Trophoblast cell (in vitro differentiated cells and primary cell): ENCODE results near the gene ASPDH.

Experiments
- DNase-seq, 2 donors: peaks; one replicate each; pipeline ENCODE4 v3.0.0-alpha.2; 2016
- H2AFZ ChIP-seq: 2 replicates; pipeline ENCODE4 v1.6.1; 2013; ENCODE audit warnings: low read length, moderate library complexity, mild to moderate bottlenecking; ENCODE audit not compliant: insufficient read depth, poor library complexity
- H2AK5ac ChIP-seq: 2 replicates; pipeline ENCODE4 v1.6.1; 2013; ENCODE audit warnings: mild to moderate bottlenecking, low read length
- H2BK120ac ChIP-seq: 2 replicates; pipeline ENCODE4 v1.6.1; 2013; ENCODE audit warnings: low read length, mild to moderate bottlenecking, moderate library complexity; ENCODE audit not compliant: insufficient read depth, poor library complexity
- H2BK12ac ChIP-seq: 2 replicates; pipeline ENCODE4 v1.6.1; 2013; ENCODE audit warnings: mild to moderate bottlenecking, low read length, moderate library complexity
- H2BK5ac ChIP-seq: 2 replicates; pipeline ENCODE4 v1.6.1; 2013; ENCODE audit warnings: low read length, low read depth, moderate library complexity, mild to moderate bottlenecking; ENCODE audit not compliant: poor library complexity
- H3K14ac ChIP-seq: 2 replicates; pipeline ENCODE4 v1.6.1; 2013; ENCODE audit warnings: mild to moderate bottlenecking, low read length
- H3K18ac ChIP-seq: 2 replicates; pipeline ENCODE4 v1.6.1; 2013; ENCODE audit warnings: mild to moderate bottlenecking, low read length
- H3K23ac ChIP-seq: 2 replicates; pipeline ENCODE4 v1.6.1; 2013; ENCODE audit warnings: low read length
- H3K27ac ChIP-seq: 2 replicates; pipeline ENCODE4 v1.5.1; 2013; ENCODE audit warnings: low read depth, mild to moderate bottlenecking, inconsistent platforms, low read length, moderate library complexity
- H3K27me3 ChIP-seq: 2 replicates; pipeline ENCODE4 v1.6.1; 2013; ENCODE audit warnings: inconsistent platforms, mild to moderate bottlenecking, low read length, moderate library complexity; ENCODE audit not compliant: insufficient read depth
- H3K36me3 ChIP-seq, 2 experiments: 1 replicate in 1 of 2; 2 replicates in 1 of 2; pipeline ENCODE4 v1.6.1; 2013; ENCODE audit warnings: low read length in 2 of 2, mild to moderate bottlenecking in 2 of 2, moderate library complexity in 1 of 2; ENCODE audit not compliant: insufficient read depth in 2 of 2, control insufficient read depth in 1 of 2
- H3K4ac ChIP-seq: 2 replicates; pipeline ENCODE4 v1.6.1; 2013; ENCODE audit warnings: low read depth, mild to moderate bottlenecking, low read length, moderate library complexity
- H3K4me1 ChIP-seq, 2 experiments: 1 replicate in 1 of 2; 2 replicates in 1 of 2; pipeline ENCODE4 v1.6.1; 2013; ENCODE audit warnings: low read length in 2 of 2, mild to moderate bottlenecking in 2 of 2, moderate library complexity in 1 of 2; ENCODE audit not compliant: insufficient read depth in 2 of 2, control insufficient read depth in 1 of 2
- H3K4me2 ChIP-seq: 2 replicates; pipeline ENCODE4 v1.6.1; 2013; ENCODE audit warnings: inconsistent platforms, mild to moderate bottlenecking, low read length, moderate library complexity
- H3K4me3 ChIP-seq: 2 replicates; pipeline ENCODE4 v1.5.1; 2013; ENCODE audit warnings: mild to moderate bottlenecking, low read depth, low read length, inconsistent platforms
- H3K79me1 ChIP-seq: one replicate; pipeline ENCODE4 v1.6.1; 2013; ENCODE audit warnings: low read length
- H3K79me2 ChIP-seq: 2 replicates; pipeline ENCODE4 v1.6.1; 2013; ENCODE audit warnings: low read length, mild to moderate bottlenecking; ENCODE audit not compliant: control insufficient read depth, insufficient read depth, poor library complexity
- H3K9ac ChIP-seq: 2 replicates; pipeline ENCODE4 v1.6.1; 2013; ENCODE audit warnings: mild to moderate bottlenecking, low read length
- H3K9me3 ChIP-seq: 2 replicates; pipeline ENCODE4 v1.6.1; 2013; ENCODE audit warnings: low read depth, mild to moderate bottlenecking, control low read depth, inconsistent platforms, low read length; ENCODE audit not compliant: insufficient read depth
- H4K12ac ChIP-seq: 2 replicates; pipeline ENCODE4 v1.6.1; 2013; ENCODE audit warnings: low read depth, mild to moderate bottlenecking, low read length, moderate library complexity
- H4K8ac ChIP-seq: 2 replicates; pipeline ENCODE4 v1.6.1; 2013; ENCODE audit warnings: low read depth, mild to moderate bottlenecking, low read length, moderate library complexity
- H4K91ac ChIP-seq: one replicate; pipeline ENCODE4 v1.6.1; 2013; ENCODE audit warnings: low read depth, mild to moderate bottlenecking, low read length, moderate library complexity
- WGBS: extraction: QIAGEN DNeasy Blood & Tissue Kit; methylation state at CpG from one replicate; pipeline ENCODE4 v1.1.7; 2013; ENCODE audit warnings: missing lambda C conversion rate; ENCODE audit not compliant: insufficient read length, insufficient coverage; ENCODE audit errors: extremely low coverage; 5-methylcytosine and 5-hydroxymethylcytosine counted together

Gene ASPDH

GRCh38 chr19:50519006-50519575 lies 5.4 kb upstream of the ASPDH start:
- Histone ChIP-seq H2BK12ac (no peak overlapping the region), H2AK5ac (no peak overlapping the region), H3K9ac (no peak overlapping the region), H3K9me3 (peaks cover 15% of the 10 kb centered on the region), H2BK5ac (no peak overlapping the region), H4K8ac (no peak overlapping the region), H3K4me2 (no peak overlapping the region), H3K18ac (no peak overlapping the region), H3K23ac (no peak overlapping the region), H3K79me2 (no peaks in the 10 kb centered on the region), H3K36me3 (no peaks in the 10 kb centered on the region), H3K27me3 (no peaks in the 10 kb centered on the region), H4K91ac (no peak overlapping the region), H3K79me1 (no peaks in the 10 kb centered on the region), H2AFZ (no peak overlapping the region), H3K4me1 (no peaks in the 10 kb centered on the region), H4K12ac (no peak overlapping the region), H3K27ac (no peak overlapping the region), H2BK120ac (no peak overlapping the region), H3K14ac (no peak overlapping the region), H3K4me3 (no peak overlapping the region), H3K4ac (no peak overlapping the region)
- no peak for DNase-seq
- WGBS = no CpG with 5 or more reads among the region's 40 CpGs

- no peaks in the 10 kb centered on the region for H3K4me1 ChIP-seq
- H3K18ac ChIP-seq = no peak overlapping the region
- no peak overlapping the region for H4K8ac ChIP-seq
- no peak overlapping the region for H2BK12ac ChIP-seq
- no peak overlapping the region for H3K14ac ChIP-seq
- no peaks in the 10 kb centered on the region for H3K36me3 ChIP-seq
- H3K27me3 ChIP-seq = no peaks in the 10 kb centered on the region
- H2AK5ac ChIP-seq = no peak overlapping the region
- H3K27ac ChIP-seq = no peak overlapping the region
- H2BK120ac ChIP-seq = no peak overlapping the region
- no peak overlapping the region for H2BK5ac ChIP-seq
- DNase-seq = no peak
- H4K91ac ChIP-seq = no peak overlapping the region
- H3K79me2 ChIP-seq = no peaks in the 10 kb centered on the region
- no peak overlapping the region for H3K9ac ChIP-seq
- no peaks in the 10 kb centered on the region for H3K79me1 ChIP-seq
- no peak overlapping the region for H2AFZ ChIP-seq
- peaks cover 16% of the 10 kb centered on the region for H3K9me3 ChIP-seq
- no peak overlapping the region for H3K4me2 ChIP-seq
- H4K12ac ChIP-seq = no peak overlapping the region
- H3K4me3 ChIP-seq = peak overlapping the region; percentile 18
- H3K4ac ChIP-seq = no peak overlapping the region
- no peak overlapping the region for H3K23ac ChIP-seq
- WGBS = no CpG with 5 or more reads among the region's 87 CpGs
Measured at GRCh38 chr19:50518091-50519005, 4.6 kb upstream of the ASPDH start.

GRCh38 chr19:50517704-50518075 lies 4.0 kb upstream of the ASPDH start:
- Histone ChIP-seq H3K4me2 (no peak overlapping the region), H2BK5ac (no peak overlapping the region), H3K14ac (no peak overlapping the region), H4K91ac (no peak overlapping the region), H3K27ac (no peak overlapping the region), H3K18ac (no peak overlapping the region), H3K4ac (no peak overlapping the region), H3K9ac (no peak overlapping the region), H2BK12ac (no peak overlapping the region), H2AK5ac (no peak overlapping the region), H3K79me2 (no peaks in the 10 kb centered on the region), H3K79me1 (no peaks in the 10 kb centered on the region), H4K12ac (no peak overlapping the region), H2BK120ac (no peak overlapping the region), H3K27me3 (no peaks in the 10 kb centered on the region), H3K23ac (no peak overlapping the region), H2AFZ (no peak overlapping the region), H3K9me3 (peaks cover 16% of the 10 kb centered on the region), H3K4me1 (no peaks in the 10 kb centered on the region), H3K36me3 (no peaks in the 10 kb centered on the region), H3K4me3 (no peak overlapping the region), H4K8ac (no peak overlapping the region)
- WGBS = no CpG with 5 or more reads among the region's 37 CpGs
- no peak for DNase-seq

- Histone ChIP-seq H3K4me3 (no peak overlapping the region), H4K91ac (no peak overlapping the region), H2AK5ac (no peak overlapping the region), H2AFZ (no peak overlapping the region), H3K27ac (no peak overlapping the region), H3K4me2 (no peak overlapping the region), H3K18ac (no peak overlapping the region), H3K4me1 (peaks cover 0 to under 1% of the 10 kb centered on the region in 2 experiments), H2BK5ac (no peak overlapping the region), H4K8ac (no peak overlapping the region), H3K27me3 (no peaks in the 10 kb centered on the region), H4K12ac (no peak overlapping the region), H3K79me1 (no peaks in the 10 kb centered on the region), H2BK12ac (no peak overlapping the region), H3K79me2 (no peaks in the 10 kb centered on the region), H3K14ac (no peak overlapping the region), H3K23ac (no peak overlapping the region), H3K9me3 (peaks cover 16% of the 10 kb centered on the region), H2BK120ac (no peak overlapping the region), H3K9ac (no peak overlapping the region), H3K4ac (no peak overlapping the region), H3K36me3 (no peaks in the 10 kb centered on the region)
- no peak for DNase-seq
- no CpG with 5 or more reads among the region's 53 CpGs for WGBS
Measured at GRCh38 chr19:50516964-50517703, 3.4 kb upstream of the ASPDH start.
